ENCODE results near the gene BPIFB4. TPM values are rescaled to one million over a fixed set of nuclear protein-coding genes. Genes with fewer than 3 reads are reported as not detected.

Gene BPIFB4
- total RNA-seq (not detected), polyA plus RNA-seq (ENCODE audit: insufficient read depth, low read depth, low replicate concordance) (not detected)
- long read RNA-seq, donor 1, result 0 reads
- long read RNA-seq, donor 2, result 0 reads
- long read RNA-seq, donor 3, result 0 reads
- long read RNA-seq, donor 4, result 0 reads
- long read RNA-seq, donor 5, result 0 reads
- long read RNA-seq, donor 6, result 0 reads
- long read RNA-seq, donor 7, result 0 reads
- long read RNA-seq, donor 8, result 0 reads
- long read RNA-seq, donor 9, result 0 reads
- long read RNA-seq, donor 10, result 0 reads

DNA sequence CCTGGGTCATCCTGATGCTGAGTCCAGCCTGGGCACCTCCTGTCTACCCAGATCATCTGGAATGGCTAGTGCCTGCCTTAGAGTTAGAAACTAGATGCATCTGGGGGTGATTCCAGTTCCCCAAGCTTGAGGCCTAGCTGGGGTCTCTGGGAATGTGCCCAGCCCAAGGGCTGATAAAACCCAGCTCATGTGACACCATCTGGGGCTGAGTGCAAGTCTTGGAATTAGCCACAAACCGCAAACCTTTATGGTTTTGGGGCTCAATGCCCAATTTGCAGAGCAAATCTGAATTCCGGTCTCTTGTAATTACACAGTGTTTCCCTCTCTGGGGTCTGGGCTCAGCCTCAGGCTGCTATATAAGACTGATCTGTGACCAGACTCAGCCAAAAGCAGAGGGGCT lies at the start of gene BPIFB4:
Gene BPIFB4 (plus strand): TSS at position 385 of the 400 bp plus-strand sequence. CDS start 1,884 bp downstream, outside the sequence.
- Histone ChIP-seq H3K27me3 (ENCODE audit: control insufficient read depth, insufficient read depth, low read length) (no peaks in the 10 kb centered on the region), H3K4me3 (ENCODE audit: low read length in 3 of 3) (no peak within 1 kb of the TSS), H3K9ac (ENCODE audit: low read length in 3 of 3) (no peak within 1 kb of the TSS), H3K9me3 (ENCODE audit: control insufficient read depth in 2 of 3, insufficient read depth in 1 of 3, low read length in 3 of 3) (no peaks in the 10 kb centered on the region), H3K36me3 (ENCODE audit: control insufficient read depth in 2 of 3, insufficient read depth in 3 of 3, low read length in 3 of 3) (no peaks in the 10 kb centered on the region), H3K4me1 (ENCODE audit: control insufficient read depth in 2 of 3, insufficient read depth in 2 of 3, low read depth in 1 of 3, low read length in 3 of 3) (no peaks in the 10 kb centered on the region), H3K27ac (ENCODE audit: low read depth in 2 of 2, low read length in 2 of 2) (no peak within 1 kb of the TSS)
- peak in 1 of 5 donors; percentile 16 for DNase-seq
- intact Hi-C loops (cut with DNase I), result no loop called here
- no peak for FAIRE-seq
- no peak for TF ChIP-seq CTCF (IDR thresholded peaks at IDR 0.05; ENCODE audit: borderline replicate concordance, extremely low read depth, insufficient read depth)

DNA sequence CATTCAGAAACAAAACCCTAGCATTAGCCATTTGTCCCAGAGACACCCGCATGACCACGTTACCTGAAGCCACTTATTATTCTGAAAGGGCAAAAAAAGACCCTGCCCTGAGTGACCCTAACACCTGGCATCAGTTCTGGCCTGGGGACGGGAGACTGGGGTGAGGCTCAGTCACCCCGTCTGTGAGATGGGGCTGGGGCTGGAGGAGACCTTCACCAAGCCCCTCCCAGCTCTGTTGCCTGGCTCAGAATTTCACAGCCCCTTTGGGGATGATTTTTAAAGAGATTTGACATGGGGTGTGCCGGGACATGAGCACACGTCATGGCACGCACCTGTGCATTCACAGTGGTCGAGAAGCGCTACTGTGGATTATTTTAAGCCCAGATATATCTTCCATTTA lies 49.4 kb upstream of the BPIFB4 start:
- H3K9me3 ChIP-seq (ENCODE audit: control insufficient read depth in 2 of 3, insufficient read depth in 1 of 3, low read length in 3 of 3), result no peaks in the 10 kb centered on the region
- no peak overlapping the region for H3K9ac ChIP-seq (ENCODE audit: low read length in 3 of 3)
- FAIRE-seq, result no peak
- TF ChIP-seq CTCF (IDR thresholded peaks at IDR 0.05; ENCODE audit: borderline replicate concordance, extremely low read depth, insufficient read depth), result no peak
- DNase-seq, result no peak
- no peak overlapping the region for H3K27ac ChIP-seq (ENCODE audit: low read depth in 2 of 2, low read length in 2 of 2)
- H3K36me3 ChIP-seq (ENCODE audit: control insufficient read depth in 2 of 3, insufficient read depth in 3 of 3, low read length in 3 of 3), result no peaks in the 10 kb centered on the region
- intact Hi-C loops (cut with DNase I), result no loop called here
- no peaks in the 10 kb centered on the region for H3K27me3 ChIP-seq (ENCODE audit: control insufficient read depth, insufficient read depth, low read length)
- no peaks in the 10 kb centered on the region for H3K4me1 ChIP-seq (ENCODE audit: control insufficient read depth in 2 of 3, insufficient read depth in 2 of 3, low read depth in 1 of 3, low read length in 3 of 3)
- no peak overlapping the region for H3K4me3 ChIP-seq (ENCODE audit: low read length in 3 of 3)

- FAIRE-seq, result no peak
These were observed 48.9 kb upstream of the BPIFB4 start for GRCh38 chr20:33030569-33030968.

More at GRCh38 chr20:33030569-33030968, 48.9 kb upstream of the BPIFB4 start:
- no peak overlapping the region for H3K4me3 ChIP-seq (ENCODE audit: low read length in 3 of 3)
- H3K36me3 ChIP-seq (ENCODE audit: control insufficient read depth in 2 of 3, insufficient read depth in 3 of 3, low read length in 3 of 3), result no peaks in the 10 kb centered on the region
- H3K4me1 ChIP-seq (ENCODE audit: control insufficient read depth in 2 of 3, insufficient read depth in 2 of 3, low read depth in 1 of 3, low read length in 3 of 3), result no peaks in the 10 kb centered on the region
- H3K9ac ChIP-seq (ENCODE audit: low read length in 3 of 3), result no peak overlapping the region
- no peak for DNase-seq
- no peak overlapping the region for H3K27ac ChIP-seq (ENCODE audit: low read depth in 2 of 2, low read length in 2 of 2)
- H3K9me3 ChIP-seq (ENCODE audit: control insufficient read depth in 2 of 3, insufficient read depth in 1 of 3, low read length in 3 of 3), result no peaks in the 10 kb centered on the region
- H3K27me3 ChIP-seq (ENCODE audit: control insufficient read depth, insufficient read depth, low read length), result no peaks in the 10 kb centered on the region
- intact Hi-C loops (cut with DNase I), result no loop called here
- no peak for TF ChIP-seq CTCF (IDR thresholded peaks at IDR 0.05; ENCODE audit: borderline replicate concordance, extremely low read depth, insufficient read depth)
